Ovary (tissue), 9 donors: ENCODE data around the gene PPFIA2. TPM values are rescaled to one million over a fixed set of nuclear protein-coding genes. Genes with fewer than 3 reads are reported as not detected.

Source experiments
- DNase-seq, 5 donors: peaks; one replicate each; pipeline ENCODE4 v3.0.0-alpha.2; 2019 to 2020
- H3K27ac ChIP-seq, 2 donors: fragments of 200-600 bp; one replicate each; pipeline versions ENCODE4 v1.5.1 to v1.8.0; 2019 to 2022
- H3K27me3 ChIP-seq: fragments of 200-600 bp; one replicate; pipeline ENCODE4 v1.8.0; 2022
- H3K36me3 ChIP-seq: fragments of 200-600 bp; sonication (generic); one replicate; pipeline ENCODE4 v1.5.1; 2019
- H3K4me1 ChIP-seq: one replicate; pipeline ENCODE4 v1.8.1; 2013; ENCODE audit warnings: mild to moderate bottlenecking, moderate library complexity; ENCODE audit not compliant: insufficient read depth
- H3K4me3 ChIP-seq: fragments of 200-600 bp; sonication (generic); one replicate; pipeline ENCODE4 v1.5.1; 2017
- H3K9me3 ChIP-seq, 2 donors: fragments of 200-600 bp in 1 of 2; sonication (generic) in 1 of 2; one replicate each; pipeline versions ENCODE4 v1.5.1 to v1.8.1; 2013 to 2019; ENCODE audit warnings: mild to moderate bottlenecking in 1 of 2, moderate library complexity in 1 of 2
- CTCF ChIP-seq, 3 donors: fragments of 450-650 bp in 2 of 3; fragments of 200-600 bp in 1 of 3; IDR thresholded peaks; one replicate each; pipeline versions ENCODE4 v1.5.1 to v1.8.0; 2016 to 2022; ENCODE audit warnings: antibody characterized with exemption in 3 of 3, mild to moderate bottlenecking in 1 of 3
- EP300 ChIP-seq: sonication (generic); formaldehyde crosslinking; IDR thresholded peaks from one replicate; pipeline ENCODE4 v1.6.1; 2017; ENCODE audit warnings: antibody characterized with exemption
- POLR2A ChIP-seq: fragments of 450-650 bp; IDR thresholded peaks from one replicate; pipeline ENCODE4 v1.6.1; 2017; ENCODE audit warnings: antibody characterized with exemption, mild to moderate bottlenecking, moderate library complexity
- WGBS, 3 donors: extraction: QIAGEN DNeasy Blood & Tissue Kit in 1 of 3; methylation state at CpG; one replicate each; pipeline versions ENCODE4 v1.1.5 to v1.1.7; 2013 to 2017; 5-methylcytosine and 5-hydroxymethylcytosine counted together
- intact Hi-C, 4 donors: fragments of 100-400 bp; cut with DNase I; formaldehyde crosslinking; loops; one replicate each; pipeline versions ENCODE4 v1.11.0 to v1.15.1; 2022 to 2023
- polyA plus RNA-seq, 2 donors: library from polyadenylated mRNA; stranded (reverse); fragments of 200-250 nt in 1 of 2; fragments of 350-450 nt in 1 of 2; fragmentation: Illumina TruSeq in 1 of 2; extraction: RNeasy Lipid Tissue Mini Kit (QIAGEN cat#74804) in 1 of 2; gene quantifications; one replicate each; pipeline ENCODE4 v1.2.3, GENCODE V29; 2013 to 2014
- total RNA-seq, 7 donors: library from RNA; depleted of rRNA in 2 of 7; stranded (reverse); fragments of >200 nt in 2 of 7; fragmentation: NEBNext Ultra II Directional in 3 of 7; extraction: Animal tissue kit (Norgen Biotek cat#: 25700) in 3 of 7; gene quantifications; one replicate each; pipeline versions ENCODE4 v1.1.0 to v1.2.4, GENCODE V29; 2016 to 2023
- donor health status: DM: no; HTN: no; CAD: no; lungs with moderate emphysema.
- donor health status: DM: no; HTN: no; CAD: no.
- donor health status: Bipolar disorder and iron deficiency.
- donor health status: DM: yes; HTN: yes; CAD: no.
- donor health status: DM: no; HTN: no; CAD: no.
- donor health status: DM: yes; HTN: yes; CAD: no.

PPFIA2 gene
- total and polyA plus RNA-seq, 9 donors, result 0.99 to 8.3 (median 3.4) TPM

- no peaks in the 10 kb centered on the region for H3K4me1 ChIP-seq
- DNase-seq, result no peak
- intact Hi-C loops, result no loop called here
- no peaks in the 10 kb centered on the region for H3K27me3 ChIP-seq
- H3K36me3 ChIP-seq, result no peaks in the 10 kb centered on the region
- WGBS, 3 donors, result 85 to 90% (median 89%) methylated on average over 3 of the region's 3 CpGs
- TF ChIP-seq CTCF (IDR thresholded peaks at IDR 0.05), result no peak
- TF ChIP-seq POLR2A, result no peak
- TF ChIP-seq EP300, result no peak
- no peak overlapping the region for H3K27ac ChIP-seq
- H3K9me3 ChIP-seq, result no peaks in the 10 kb centered on the region
- H3K4me3 ChIP-seq, result no peak overlapping the region
These were observed 219.9 kb downstream of the PPFIA2 start for GRCh38 chr12:81539279-81539678.

GRCh38 chr12:81533054-81533453 is 226.1 kb downstream of the PPFIA2 start:
- H3K27ac ChIP-seq, result no peak overlapping the region
- TF ChIP-seq CTCF (IDR thresholded peaks at IDR 0.05) (no peak), POLR2A (no peak), EP300 (no peak)
- no peaks in the 10 kb centered on the region for H3K27me3 ChIP-seq
- H3K4me1 ChIP-seq, result no peaks in the 10 kb centered on the region
- no peaks in the 10 kb centered on the region for H3K9me3 ChIP-seq
- DNase-seq, result no peak
- no peak overlapping the region for H3K4me3 ChIP-seq
- intact Hi-C loops, result no loop called here
- WGBS, 3 donors, result 77 to 79% (median 77%) methylated on average over 2 of the region's 2 CpGs
- no peaks in the 10 kb centered on the region for H3K36me3 ChIP-seq

- 67 to 69% (median 67%) methylated on average over 2 of the region's 2 CpGs for WGBS, 3 donors
- Histone ChIP-seq H3K27me3 (no peaks in the 10 kb centered on the region), H3K36me3 (no peaks in the 10 kb centered on the region), H3K9me3 (no peaks in the 10 kb centered on the region), H3K4me1 (no peaks in the 10 kb centered on the region), H3K27ac (no peak overlapping the region), H3K4me3 (no peak overlapping the region)
- TF ChIP-seq POLR2A (no peak), EP300 (no peak), CTCF (IDR thresholded peaks at IDR 0.05) (no peak)
- DNase-seq, result no peak
- intact Hi-C loops, result no loop called here
These were observed 228.8 kb downstream of the PPFIA2 start for GRCh38 chr12:81530352-81530751.

- no peak overlapping the region for H3K27ac ChIP-seq
- TF ChIP-seq CTCF (IDR thresholded peaks at IDR 0.05) (no peak), POLR2A (no peak), EP300 (no peak)
- no peaks in the 10 kb centered on the region for H3K9me3 ChIP-seq
- WGBS, 3 donors, result 71 to 83% (median 72%) methylated on average over 6 of the region's 6 CpGs
- no peak overlapping the region for H3K4me3 ChIP-seq
- H3K27me3 ChIP-seq, result no peaks in the 10 kb centered on the region
- peaks cover 2% of the 10 kb centered on the region for H3K4me1 ChIP-seq
- no peaks in the 10 kb centered on the region for H3K36me3 ChIP-seq
- intact Hi-C loops, result no loop called here
- DNase-seq, result no peak
These were observed 238.8 kb downstream of the PPFIA2 start for GRCh38 chr12:81520064-81520945.
